ENCODE results near the gene GFPT1. TPM values are rescaled to one million over a fixed set of nuclear protein-coding genes. Genes with fewer than 3 reads are reported as not detected.
"Not testable (repeated sequence)": the region's sequence is repeated elsewhere in the genome, so short reads cannot be mapped to it uniquely, and the experiment has no call there.

Gene GFPT1
- polyA plus RNA-seq (2013, experiment 1 of 4), result 31.8 TPM
- polyA plus RNA-seq (2013, experiment 2 of 4), result 31.5 TPM
- 19.2 TPM for polyA plus RNA-seq (2013, experiment 3 of 4)
- 21.8 TPM for polyA plus RNA-seq (2013, experiment 4 of 4)

- Histone ChIP-seq H3K27me3 (ENCODE audit: control insufficient read depth, insufficient read depth, low read length, poor library complexity, severe bottlenecking) (no peaks in the 10 kb centered on the region), H3K4me3 (ENCODE audit: insufficient read depth, low read depth, low read length) (peak within 1 kb of the TSS; percentile 90), H3K4me1 (ENCODE audit: control insufficient read depth, insufficient read depth, low read length) (peaks cover 7% of the 10 kb centered on the region), H3K36me3 (ENCODE audit: control insufficient read depth, insufficient read depth, low read length) (no peaks in the 10 kb centered on the region), H3K9me3 (ENCODE audit: control insufficient read depth, low read length) (no peaks in the 10 kb centered on the region), H3K27ac (ENCODE audit: insufficient read depth, low read depth, low read length, poor library complexity, severe bottlenecking) (peak within 1 kb of the TSS; percentile 40)
- whole genome bisulfite sequencing, 2 experiments, result 0 to 1% methylated on average over 97 of the region's 97 CpGs
Measured at GRCh38 chr2:69386789-69387734, at the start of gene GFPT1. Gene GFPT1 (minus strand): TSS chr2:69387227. CDS start chr2:69387071, 156 bp downstream.

GRCh38 chr2:69436596-69436937 lies 49.5 kb upstream of the GFPT1 start:
- peak overlapping the region; percentile 90 for H3K4me3 ChIP-seq (ENCODE audit: insufficient read depth, low read depth, low read length)
- H3K9me3 ChIP-seq (ENCODE audit: control insufficient read depth, low read length), result no peaks in the 10 kb centered on the region
- H3K4me1 ChIP-seq (ENCODE audit: control insufficient read depth, insufficient read depth, low read length), result peaks cover 11% of the 10 kb centered on the region
- H3K27me3 ChIP-seq (ENCODE audit: control insufficient read depth, insufficient read depth, low read length, poor library complexity, severe bottlenecking), result no peaks in the 10 kb centered on the region
- 13 to 17% methylated on average over 5 of the region's 5 CpGs for WGBS, 2 experiments
- H3K36me3 ChIP-seq (ENCODE audit: control insufficient read depth, insufficient read depth, low read length), result no peaks in the 10 kb centered on the region
- peak overlapping the region; percentile 70 for H3K27ac ChIP-seq (ENCODE audit: insufficient read depth, low read depth, low read length, poor library complexity, severe bottlenecking)

GRCh38 chr2:69434753-69435152 lies 47.7 kb upstream of the GFPT1 start:
- H3K4me3 ChIP-seq (ENCODE audit: insufficient read depth, low read depth, low read length), result no peak overlapping the region
- 84 to 88% methylated on average over 4 to 5 of the region's 5 CpGs for WGBS, 2 experiments
- no peak overlapping the region for H3K27ac ChIP-seq (ENCODE audit: insufficient read depth, low read depth, low read length, poor library complexity, severe bottlenecking)
- H3K4me1 ChIP-seq (ENCODE audit: control insufficient read depth, insufficient read depth, low read length), result peaks cover 11% of the 10 kb centered on the region
- no peaks in the 10 kb centered on the region for H3K9me3 ChIP-seq (ENCODE audit: control insufficient read depth, low read length)
- H3K27me3 ChIP-seq (ENCODE audit: control insufficient read depth, insufficient read depth, low read length, poor library complexity, severe bottlenecking), result no peaks in the 10 kb centered on the region
- H3K36me3 ChIP-seq (ENCODE audit: control insufficient read depth, insufficient read depth, low read length), result peaks cover 4% of the 10 kb centered on the region

GRCh38 chr2:69429491-69430183 lies 42.6 kb upstream of the GFPT1 start:
- Histone ChIP-seq H3K4me3 (ENCODE audit: insufficient read depth, low read depth, low read length) (no peak overlapping the region), H3K36me3 (ENCODE audit: control insufficient read depth, insufficient read depth, low read length) (peaks cover 4% of the 10 kb centered on the region), H3K27ac (ENCODE audit: insufficient read depth, low read depth, low read length, poor library complexity, severe bottlenecking) (no peak overlapping the region), H3K9me3 (ENCODE audit: control insufficient read depth, low read length) (no peaks in the 10 kb centered on the region), H3K4me1 (ENCODE audit: control insufficient read depth, insufficient read depth, low read length) (no peaks in the 10 kb centered on the region), H3K27me3 (ENCODE audit: control insufficient read depth, insufficient read depth, low read length, poor library complexity, severe bottlenecking) (no peaks in the 10 kb centered on the region)
- WGBS, 2 experiments, result 91 to 95% methylated on average over 6 of the region's 6 CpGs

- no peak overlapping the region for H3K4me3 ChIP-seq (ENCODE audit: insufficient read depth, low read depth, low read length)
- H3K36me3 ChIP-seq (ENCODE audit: control insufficient read depth, insufficient read depth, low read length), result peaks cover 4% of the 10 kb centered on the region
- H3K9me3 ChIP-seq (ENCODE audit: control insufficient read depth, low read length), result no peaks in the 10 kb centered on the region
- no peaks in the 10 kb centered on the region for H3K4me1 ChIP-seq (ENCODE audit: control insufficient read depth, insufficient read depth, low read length)
- 83 to 97% methylated on average over 1 of the region's 2 CpGs for WGBS, 2 experiments
- H3K27ac ChIP-seq (ENCODE audit: insufficient read depth, low read depth, low read length, poor library complexity, severe bottlenecking), result no peak overlapping the region
- no peaks in the 10 kb centered on the region for H3K27me3 ChIP-seq (ENCODE audit: control insufficient read depth, insufficient read depth, low read length, poor library complexity, severe bottlenecking)
Measured at GRCh38 chr2:69428981-69429380, 42.0 kb upstream of the GFPT1 start.

DNA sequence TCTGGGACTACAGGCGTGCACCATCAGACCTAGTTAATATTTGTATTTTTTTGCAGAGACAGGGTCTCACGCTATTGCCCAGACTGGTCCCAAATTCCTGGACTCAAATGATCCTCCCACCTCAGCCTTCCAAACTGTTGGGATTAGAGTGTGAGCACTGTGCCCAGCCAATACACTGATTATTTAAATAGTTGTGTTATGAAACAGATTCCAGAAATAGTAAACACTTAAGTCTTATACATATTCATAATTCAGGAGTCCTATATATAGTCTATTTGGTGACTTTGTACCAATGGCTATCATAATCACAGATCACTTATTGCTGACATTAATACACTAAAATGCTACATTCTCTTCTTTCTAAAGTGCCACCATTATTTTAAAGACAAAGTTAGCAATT lies 37.4 kb upstream of the GFPT1 start:
- Histone ChIP-seq H3K27ac (ENCODE audit: insufficient read depth, low read depth, low read length, poor library complexity, severe bottlenecking) (no peak overlapping the region), H3K27me3 (ENCODE audit: control insufficient read depth, insufficient read depth, low read length, poor library complexity, severe bottlenecking) (no peaks in the 10 kb centered on the region), H3K4me3 (ENCODE audit: insufficient read depth, low read depth, low read length) (no peak overlapping the region), H3K4me1 (ENCODE audit: control insufficient read depth, insufficient read depth, low read length) (no peaks in the 10 kb centered on the region), H3K9me3 (ENCODE audit: control insufficient read depth, low read length) (no peaks in the 10 kb centered on the region), H3K36me3 (ENCODE audit: control insufficient read depth, insufficient read depth, low read length) (no peaks in the 10 kb centered on the region)
- WGBS, 2 experiments, result 98 to 100% methylated on average over 2 of the region's 2 CpGs

- no peak overlapping the region for H3K4me3 ChIP-seq (ENCODE audit: insufficient read depth, low read depth, low read length)
- H3K27ac ChIP-seq (ENCODE audit: insufficient read depth, low read depth, low read length, poor library complexity, severe bottlenecking), result no peak overlapping the region
- no peaks in the 10 kb centered on the region for H3K27me3 ChIP-seq (ENCODE audit: control insufficient read depth, insufficient read depth, low read length, poor library complexity, severe bottlenecking)
- H3K36me3 ChIP-seq (ENCODE audit: control insufficient read depth, insufficient read depth, low read length), result peaks cover 10% of the 10 kb centered on the region
- no peaks in the 10 kb centered on the region for H3K4me1 ChIP-seq (ENCODE audit: control insufficient read depth, insufficient read depth, low read length)
- H3K9me3 ChIP-seq (ENCODE audit: control insufficient read depth, low read length), result no peaks in the 10 kb centered on the region
Measured at GRCh38 chr2:69422198-69422597, 35.2 kb upstream of the GFPT1 start.

DNA sequence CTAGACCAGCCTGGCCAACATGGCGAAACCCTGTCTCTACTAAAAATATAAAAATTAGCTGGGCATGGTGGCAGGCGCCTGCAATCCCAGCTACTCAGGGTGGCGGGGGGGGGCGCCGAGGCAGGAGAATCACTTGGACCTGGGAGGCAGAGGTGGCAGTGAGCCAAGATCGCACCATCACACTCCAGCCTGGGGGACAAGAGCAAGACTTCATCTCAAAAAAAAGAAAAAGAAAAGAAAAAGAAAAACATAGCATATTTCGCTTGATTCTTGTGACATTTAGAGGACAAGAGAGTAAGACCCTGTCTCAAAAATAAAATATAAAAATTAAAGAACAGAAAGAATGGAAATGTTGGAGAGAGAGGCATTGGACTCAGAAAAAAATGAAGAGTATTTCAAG lies 32.1 kb upstream of the GFPT1 start:
- peaks cover 14% of the 10 kb centered on the region for H3K36me3 ChIP-seq (ENCODE audit: control insufficient read depth, insufficient read depth, low read length)
- not testable (repeated sequence) for H3K9me3 ChIP-seq (ENCODE audit: control insufficient read depth, low read length); H3K4me3 ChIP-seq (ENCODE audit: insufficient read depth, low read depth, low read length); H3K27me3 ChIP-seq (ENCODE audit: control insufficient read depth, insufficient read depth, low read length, poor library complexity, severe bottlenecking); H3K4me1 ChIP-seq (ENCODE audit: control insufficient read depth, insufficient read depth, low read length); H3K27ac ChIP-seq (ENCODE audit: insufficient read depth, low read depth, low read length, poor library complexity, severe bottlenecking)
- 83 to 97% methylated on average over 6 to 7 of the region's 7 CpGs for WGBS, 2 experiments

- H3K36me3 ChIP-seq (ENCODE audit: control insufficient read depth, insufficient read depth, low read length), result peaks cover 14% of the 10 kb centered on the region
Measured at GRCh38 chr2:69416147-69416546, 29.1 kb upstream of the GFPT1 start.

GRCh38 chr2:69411120-69411519 lies 24.1 kb upstream of the GFPT1 start:
- Histone ChIP-seq H3K27ac (ENCODE audit: insufficient read depth, low read depth, low read length, poor library complexity, severe bottlenecking) (no peak overlapping the region), H3K4me3 (ENCODE audit: insufficient read depth, low read depth, low read length) (no peak overlapping the region), H3K9me3 (ENCODE audit: control insufficient read depth, low read length) (no peaks in the 10 kb centered on the region), H3K4me1 (ENCODE audit: control insufficient read depth, insufficient read depth, low read length) (no peaks in the 10 kb centered on the region), H3K36me3 (ENCODE audit: control insufficient read depth, insufficient read depth, low read length) (peaks cover 4% of the 10 kb centered on the region), H3K27me3 (ENCODE audit: control insufficient read depth, insufficient read depth, low read length, poor library complexity, severe bottlenecking) (no peaks in the 10 kb centered on the region)

More at GRCh38 chr2:69416147-69416546, 29.1 kb upstream of the GFPT1 start:
- Histone ChIP-seq H3K9me3 (ENCODE audit: control insufficient read depth, low read length) (no peaks in the 10 kb centered on the region), H3K4me3 (ENCODE audit: insufficient read depth, low read depth, low read length) (no peak overlapping the region), H3K27ac (ENCODE audit: insufficient read depth, low read depth, low read length, poor library complexity, severe bottlenecking) (no peak overlapping the region), H3K4me1 (ENCODE audit: control insufficient read depth, insufficient read depth, low read length) (no peaks in the 10 kb centered on the region), H3K27me3 (ENCODE audit: control insufficient read depth, insufficient read depth, low read length, poor library complexity, severe bottlenecking) (no peaks in the 10 kb centered on the region)
- WGBS, 2 experiments, result 83 to 100% methylated on average over 1 of the region's 1 CpG
